ENCODE data around the gene CAD.

DNA sequence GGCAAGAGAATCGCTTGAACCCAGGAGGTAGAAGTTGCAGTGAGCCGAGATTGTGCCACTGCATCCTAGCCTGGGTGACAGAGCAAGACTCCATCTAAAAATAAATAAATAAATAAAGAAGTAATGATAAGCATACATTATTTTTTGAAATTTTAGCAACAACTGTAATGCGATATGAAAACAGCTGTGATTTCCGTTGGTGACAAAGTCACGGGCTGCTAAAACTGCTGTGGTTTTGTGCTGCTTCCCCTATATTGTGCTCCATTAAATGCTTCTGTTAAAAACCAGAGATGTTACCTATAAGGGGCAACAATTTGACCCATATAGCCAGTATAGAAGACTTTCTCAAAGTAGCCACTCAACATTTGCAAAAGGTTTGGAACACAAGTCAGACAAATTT, 73.4 kb downstream of the CAD start:
- TF ChIP-seq CTCF (IDR thresholded peaks at IDR 0.05) (no peak), EZH2 (IDR thresholded peaks at IDR 0.05; ENCODE audit: borderline replicate concordance, insufficient read depth, low read depth, low read length, poor library complexity, severe bottlenecking) (no peak)

All from B cell (primary cell).